Prostate gland (tissue), 2 donors: ENCODE data around the gene REXO4. TPM values are rescaled to one million over a fixed set of nuclear protein-coding genes. Genes with fewer than 3 reads are reported as not detected.
A peak's percentile ranks its signal among the peaks of the same experiment; 100 is the strongest.

Source experiments
- DNase-seq: peaks from one replicate; pipeline ENCODE4 v3.0.0-alpha.2; 2019; ENCODE audit warnings: low spot score
- H3K27ac ChIP-seq, 2 donors: fragments of 200-600 bp; sonication (generic); 2 replicates each; pipeline ENCODE4 v1.5.1; 2017 to 2019
- H3K27me3 ChIP-seq: fragments of 200-600 bp; sonication (generic); replicated peaks from 2 replicates; pipeline ENCODE4 v1.5.1; 2019; ENCODE audit not compliant: insufficient read depth
- H3K36me3 ChIP-seq, 2 donors: fragments of 200-600 bp; sonication (generic); 1 replicate in 1 of 2; 2 replicates in 1 of 2; pipeline versions ENCODE4 v1.5.1 to v1.8.1; 2017 to 2019
- H3K4me1 ChIP-seq: fragments of 200-600 bp; sonication (generic); replicated peaks from 2 replicates; pipeline ENCODE4 v1.5.1; 2019
- H3K4me3 ChIP-seq, 2 donors: fragments of 200-600 bp; sonication (generic); 2 replicates each; pipeline ENCODE4 v1.5.1; 2017 to 2019
- H3K9me3 ChIP-seq: fragments of 200-600 bp; sonication (generic); 2 replicates; pipeline ENCODE4 v1.5.1; 2017
- CTCF ChIP-seq, 4 experiments: fragments of 200-600 bp in 2 of 4; fragments of 450-650 bp in 2 of 4; sonication (generic) in 2 of 4; IDR thresholded peaks; 1 replicate in 3 of 4; 2 replicates in 1 of 4; pipeline ENCODE4 v1.5.1; 2016 to 2019; ENCODE audit warnings: antibody characterized with exemption in 4 of 4, mild to moderate bottlenecking in 2 of 4, moderate library complexity in 2 of 4
- POLR2A ChIP-seq: fragments of 450-650 bp; IDR thresholded peaks from one replicate; pipeline ENCODE4 v1.6.1; 2016; ENCODE audit warnings: antibody characterized with exemption, mild to moderate bottlenecking
- POLR2AphosphoS5 ChIP-seq: sonication (generic); formaldehyde crosslinking; IDR thresholded peaks from one replicate; pipeline ENCODE4 v1.6.1; 2017; ENCODE audit warnings: antibody characterized with exemption
- WGBS: methylation state at CpG from one replicate; pipeline ENCODE4 v1.1.5; 2018; 5-methylcytosine and 5-hydroxymethylcytosine counted together
- intact Hi-C: fragments of 100-400 bp; cut with DNase I; formaldehyde crosslinking; loops from one replicate; pipeline ENCODE4 v1.14.2; 2022
- total RNA-seq, 2 donors: library from RNA; depleted of rRNA; stranded (reverse); fragments of >200 nt; gene quantifications; one replicate each; pipeline ENCODE4 v1.1.0, GENCODE V29; 2016

Gene REXO4
- total RNA-seq, 2 donors from 2014 or later: 20.8 to 34.5 TPM

DNA sequence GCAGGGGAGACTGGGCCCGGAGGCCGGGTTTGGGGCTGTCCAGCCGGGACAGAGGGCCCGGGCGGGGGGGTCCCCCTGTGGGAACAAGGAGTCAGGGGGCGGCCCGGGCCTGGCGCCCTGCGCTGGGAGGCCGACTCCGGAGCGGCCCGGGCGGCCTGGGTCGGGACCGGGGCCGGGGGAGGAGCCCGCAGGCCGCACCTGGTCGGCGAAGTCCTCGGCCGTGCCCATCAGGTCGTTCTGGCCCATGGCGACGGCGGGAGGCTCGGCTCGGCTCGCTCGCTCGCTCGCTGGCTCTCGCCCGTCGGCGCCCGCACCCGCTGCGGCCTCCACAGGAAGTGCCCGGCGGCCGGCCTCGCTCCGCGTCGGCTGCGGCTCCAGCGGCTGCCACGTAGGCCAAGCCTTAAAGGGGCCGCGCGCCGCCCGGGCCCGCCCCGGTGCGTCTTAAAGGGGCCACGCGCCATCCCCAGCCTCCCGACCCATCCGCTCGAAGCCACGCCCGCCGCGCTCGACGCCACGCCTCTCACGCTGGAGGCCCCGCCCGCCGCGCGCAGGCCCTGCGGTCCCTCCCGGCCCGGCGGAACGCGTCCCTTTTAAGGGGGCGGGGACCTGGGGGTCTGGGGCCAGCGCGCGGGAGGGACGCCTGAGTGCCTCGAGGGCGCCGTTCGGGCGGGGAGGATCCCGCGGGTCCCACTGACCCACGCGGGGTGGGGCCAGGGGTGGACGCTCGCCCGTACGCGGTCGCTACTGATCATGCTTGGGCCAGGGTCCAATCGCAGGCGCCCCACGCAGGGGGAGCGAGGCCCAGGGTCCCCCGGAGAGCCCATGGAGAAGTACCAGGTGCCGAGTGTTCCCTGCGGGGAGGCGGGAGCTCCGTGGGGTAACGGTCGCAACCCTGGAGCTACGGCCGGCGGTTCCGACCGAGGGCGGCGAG, 41.8 kb downstream of the REXO4 start, which contains the start of the genes STKLD1 and SURF4:
STKLD1 (plus strand) TSS at position 643 of the 931 bp plus-strand sequence; CDS start at position 751, 108 bp downstream.
SURF4 (minus strand) TSS at position 337 of the 931 bp plus-strand sequence; CDS start at position 246, 91 bp downstream.
- Histone ChIP-seq H3K27ac (peak within 1 kb of the TSS; percentile 86 to 90), H3K36me3 (no peaks in the 10 kb centered on the region), H3K4me1 (peaks cover 12% of the 10 kb centered on the region), H3K9me3 (no peaks in the 10 kb centered on the region), H3K27me3 (no peaks in the 10 kb centered on the region), H3K4me3 (peak within 1 kb of the TSS; percentile 99)
- under 1% methylated on average over 70 of the region's 120 CpGs for WGBS
- TF ChIP-seq POLR2AphosphoS5 (peak; percentile 54), CTCF (IDR thresholded peaks at IDR 0.05) (peak in 2 of 4 experiments; percentile 42 to 56), POLR2A (peak; percentile 90)
- intact Hi-C loops: loop anchor here (10.0 kb wide), 1 partner anchor 431 kb away; the partner anchor contains the start of gene TSC1
- peak; percentile 95 for DNase-seq

DNA sequence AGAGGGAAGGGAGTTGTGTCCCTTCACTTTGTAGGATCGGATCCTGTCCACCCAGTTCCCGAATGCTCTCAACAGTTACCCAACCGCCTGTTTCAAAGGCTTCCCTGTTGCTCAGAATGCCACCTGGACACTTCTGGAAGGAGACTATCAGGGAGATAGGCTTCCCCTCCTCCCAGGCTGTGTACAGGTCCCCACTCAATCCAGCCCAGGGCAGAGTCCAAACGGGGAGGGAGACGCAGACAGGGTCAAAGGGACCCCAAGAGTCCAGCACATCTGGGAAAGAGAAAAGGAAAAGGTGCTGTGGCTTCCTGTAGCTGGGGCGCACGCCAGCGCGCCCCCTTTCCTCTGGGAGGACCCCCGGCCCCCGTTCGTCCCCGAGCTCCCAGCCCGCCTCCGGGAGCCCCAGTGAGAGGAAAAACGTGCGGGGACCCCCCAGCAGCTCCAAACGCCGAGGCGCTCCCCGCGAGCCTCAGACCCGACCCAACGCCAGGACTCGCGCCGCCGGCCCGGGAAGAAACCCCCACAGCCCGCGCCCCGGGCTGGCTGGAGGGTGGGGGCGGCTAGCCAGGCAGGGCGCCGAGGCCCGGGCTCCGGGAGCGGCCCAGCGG, 42.6 kb downstream of the REXO4 start:
- peaks cover 15% of the 10 kb centered on the region for H3K4me1 ChIP-seq
- no peaks in the 10 kb centered on the region for H3K36me3 ChIP-seq
- H3K27ac ChIP-seq: peak overlapping the region; percentile 86 to 90
- H3K4me3 ChIP-seq: peak overlapping the region; percentile 99
- H3K9me3 ChIP-seq: no peaks in the 10 kb centered on the region
- H3K27me3 ChIP-seq: no peaks in the 10 kb centered on the region
- TF ChIP-seq POLR2A (no peak), CTCF (IDR thresholded peaks at IDR 0.05) (no peak), POLR2AphosphoS5 (no peak)
- DNase-seq: peak; percentile 30
- 0% methylated on average over 31 of the region's 39 CpGs for WGBS
- intact Hi-C loops: loop anchor here (10.0 kb wide), 1 partner anchor 430 kb away; the partner anchor contains the start of gene TSC1

DNA sequence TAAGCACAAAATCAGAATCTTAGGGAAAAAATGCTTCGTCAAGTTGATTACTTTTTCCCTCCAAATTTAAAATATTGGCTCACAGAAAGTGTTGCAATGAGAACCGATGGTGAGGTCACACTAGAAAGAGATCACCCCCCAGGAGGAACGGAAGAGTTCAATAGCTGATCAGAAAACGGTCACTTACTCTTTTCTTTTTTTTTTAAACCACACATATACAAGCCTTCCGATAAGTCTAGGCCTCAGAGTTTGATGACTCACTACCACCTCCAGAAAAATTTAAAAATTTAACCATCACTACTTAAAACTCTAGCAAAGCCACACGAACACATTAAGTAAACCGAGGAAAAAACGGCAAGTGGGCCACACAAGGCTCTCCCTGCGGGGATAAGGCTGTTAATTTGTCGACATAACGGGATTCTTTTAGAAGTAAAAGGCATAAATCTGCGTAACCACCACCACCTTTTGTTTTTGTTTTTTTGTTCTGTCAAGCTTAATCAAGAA, 43.1 kb downstream of the REXO4 start:
- Histone ChIP-seq H3K4me1 (peaks cover 15% of the 10 kb centered on the region), H3K9me3 (no peaks in the 10 kb centered on the region), H3K36me3 (no peaks in the 10 kb centered on the region), H3K27ac (peak overlapping the region; percentile 86 to 90), H3K27me3 (no peaks in the 10 kb centered on the region), H3K4me3 (peak overlapping the region; percentile 99)
- TF ChIP-seq POLR2A: no peak
- no peak for TF ChIP-seq POLR2AphosphoS5
- no peak for TF ChIP-seq CTCF (IDR thresholded peaks at IDR 0.05)
- no peak for DNase-seq
- WGBS: 11% methylated on average over 12 of the region's 12 CpGs
- intact Hi-C loops: loop anchor here (10.0 kb wide), 1 partner anchor 430 kb away; the partner anchor contains the start of gene TSC1

GRCh38 chr9:133372144-133372543, 45.7 kb downstream of the REXO4 start:
- intact Hi-C loops: loop anchor here (10.0 kb wide), 1 partner anchor 427 kb away; the partner anchor contains the start of gene TSC1
- Histone ChIP-seq H3K4me1 (peaks cover 21% of the 10 kb centered on the region), H3K27ac (peak overlapping the region in 1 of 2 donors; percentile 3), H3K27me3 (no peaks in the 10 kb centered on the region), H3K4me3 (no peak overlapping the region), H3K36me3 (no peaks in the 10 kb centered on the region), H3K9me3 (no peaks in the 10 kb centered on the region)
- TF ChIP-seq POLR2AphosphoS5 (no peak), POLR2A (no peak)
- WGBS: 61% methylated on average over 7 of the region's 7 CpGs
- no peak for DNase-seq

- TF ChIP-seq POLR2A (no peak), POLR2AphosphoS5 (no peak), CTCF (IDR thresholded peaks at IDR 0.05) (no peak)
- intact Hi-C loops: loop anchor here (10.0 kb wide), 1 partner anchor 426 kb away; the partner anchor contains the start of gene TSC1
These were observed 46.5 kb downstream of the REXO4 start for GRCh38 chr9:133371261-133371711.

More at GRCh38 chr9:133371261-133371711, 46.5 kb downstream of the REXO4 start:
- Histone ChIP-seq H3K27me3 (no peaks in the 10 kb centered on the region), H3K27ac (no peak overlapping the region), H3K4me1 (peaks cover 24% of the 10 kb centered on the region), H3K4me3 (no peak overlapping the region), H3K36me3 (no peaks in the 10 kb centered on the region), H3K9me3 (no peaks in the 10 kb centered on the region)
- no peak for DNase-seq
- 55% methylated on average over 12 of the region's 12 CpGs for WGBS
